Esophagus squamous epithelium (tissue), 5 donors: ENCODE data around the gene HSD17B12. TPM values are rescaled to one million over a fixed set of nuclear protein-coding genes. Genes with fewer than 3 reads are reported as not detected.

Source experiments
- DNase-seq: peaks from one replicate; lab custom pipeline; 2025; lab: John Stamatoyannopoulos, UW
- H3K27ac ChIP-seq, 4 donors: fragments of 200-600 bp; sonication (generic); one replicate each; pipeline ENCODE4 v1.5.1; 2016 to 2019; ENCODE audit warnings: mild to moderate bottlenecking in 1 of 4
- H3K27me3 ChIP-seq, 4 donors: fragments of 200-600 bp; sonication (generic); 1 replicate in 3 of 4; 2 replicates in 1 of 4; pipeline versions ENCODE4 v1.5.1 to v1.6.0; 2017 to 2021; ENCODE audit warnings: antibody characterized with exemption in 1 of 4
- H3K36me3 ChIP-seq, 3 donors: fragments of 200-600 bp; sonication (generic); one replicate each; pipeline ENCODE4 v1.5.1; 2016 to 2019
- H3K4me1 ChIP-seq, 3 donors: fragments of 200-600 bp; sonication (generic); one replicate each; pipeline ENCODE4 v1.5.1; 2017 to 2019
- H3K4me3 ChIP-seq, 4 donors: fragments of 200-600 bp; sonication (generic); 1 replicate in 3 of 4; 2 replicates in 1 of 4; pipeline ENCODE4 v1.5.1; 2016 to 2019; ENCODE audit warnings: mild to moderate bottlenecking in 2 of 4, moderate library complexity in 1 of 4
- H3K9me3 ChIP-seq, 3 donors: fragments of 200-600 bp; sonication (generic); one replicate each; pipeline ENCODE4 v1.5.1; 2016 to 2019
- POLR2A ChIP-seq, 4 donors: fragments of 450-650 bp; IDR thresholded peaks; one replicate each; pipeline ENCODE4 v1.6.1; 2017; ENCODE audit warnings: antibody characterized with exemption in 4 of 4, mild to moderate bottlenecking in 4 of 4, moderate library complexity in 3 of 4
- WGBS, 2 donors: methylation state at CpG; one replicate each; pipeline ENCODE4 v1.1.5; 2018; 5-methylcytosine and 5-hydroxymethylcytosine counted together
- intact Hi-C: fragments of 100-400 bp; cut with DNase I; formaldehyde crosslinking; loops from one replicate; pipeline ENCODE4 v1.15.0; 2022
- total RNA-seq, 4 donors: library from RNA; depleted of rRNA; stranded (reverse); fragments of >200 nt; gene quantifications; one replicate each; pipeline ENCODE4 v1.1.0, GENCODE V29; 2016
- TF ChIP-seq, protein P1 (sequence below), 6 experiments: fragments of 450-650 bp in 4 of 6; fragments of 200-600 bp in 2 of 6; sonication (generic) in 2 of 6; IDR thresholded peaks; one replicate each; pipeline ENCODE4 v1.5.1; 2016 to 2019; ENCODE audit warnings: antibody characterized with exemption in 6 of 6, mild to moderate bottlenecking in 4 of 6, moderate library complexity in 4 of 6
- donor health status: DM: yes; HTN: yes; CAD: no.

Gene HSD17B12
- 10 to 100 TPM; 26.1 to 83.6 (median 59.1) TPM for total RNA-seq

DNA sequence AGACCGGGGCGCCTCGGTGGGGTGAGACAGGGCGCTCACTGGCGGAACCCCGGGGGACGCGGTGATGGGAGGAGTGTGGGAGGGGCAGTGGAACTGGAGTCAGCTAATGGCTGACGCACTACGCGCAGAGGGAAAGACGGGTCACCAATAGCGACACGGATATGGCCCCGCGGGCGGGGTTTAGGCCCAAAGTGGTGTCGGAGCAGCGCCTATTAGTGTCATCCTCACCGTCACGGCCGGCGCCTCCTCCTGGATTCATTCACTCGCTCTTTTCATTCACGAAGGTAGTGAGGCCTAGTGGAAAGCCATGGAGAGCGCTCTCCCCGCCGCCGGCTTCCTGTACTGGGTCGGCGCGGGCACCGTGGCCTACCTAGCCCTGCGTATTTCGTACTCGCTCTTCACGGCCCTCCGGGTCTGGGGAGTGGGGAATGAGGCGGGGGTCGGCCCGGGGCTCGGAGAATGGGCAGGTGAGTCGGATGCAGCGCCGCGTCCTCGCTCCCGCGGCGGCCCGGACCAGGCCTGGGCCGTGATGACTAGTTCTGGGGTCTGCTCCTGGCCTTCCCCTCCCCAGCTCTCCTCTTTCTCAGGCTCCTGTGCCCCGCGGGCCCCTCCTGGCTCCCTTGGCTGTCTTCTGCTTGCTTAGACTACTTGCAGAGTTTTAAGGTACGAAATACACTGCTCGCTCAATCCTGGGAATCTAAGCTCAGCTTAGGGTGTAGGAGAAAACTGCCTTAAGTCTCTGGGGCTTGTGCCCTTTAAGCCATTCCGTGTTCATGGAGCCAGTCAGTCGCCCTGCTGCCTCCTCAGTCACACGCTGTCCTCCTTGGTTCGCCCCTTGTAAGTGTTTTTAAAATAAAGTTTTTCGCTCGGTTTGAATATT, at the start of gene HSD17B12:
Gene HSD17B12 (plus strand): TSS at position 218 of the 880 bp plus-strand sequence. CDS start 90 bp downstream, at position 308.
- DNase-seq: peak; percentile 92
- peaks cover 3 to 29% (median 8%) of the 10 kb centered on the region in 3 donors for H3K4me1 ChIP-seq
- peak within 1 kb of the TSS; percentile 67 to 95 (median 84) for H3K4me3 ChIP-seq
- no peaks in the 10 kb centered on the region for H3K9me3 ChIP-seq
- H3K27ac ChIP-seq: peak within 1 kb of the TSS; percentile 90 to 99 (median 96)
- 0% methylated on average over 17 to 21 of the region's 62 CpGs for WGBS, 2 donors
- no peaks in the 10 kb centered on the region for H3K27me3 ChIP-seq
- TF ChIP-seq, protein P1, sequence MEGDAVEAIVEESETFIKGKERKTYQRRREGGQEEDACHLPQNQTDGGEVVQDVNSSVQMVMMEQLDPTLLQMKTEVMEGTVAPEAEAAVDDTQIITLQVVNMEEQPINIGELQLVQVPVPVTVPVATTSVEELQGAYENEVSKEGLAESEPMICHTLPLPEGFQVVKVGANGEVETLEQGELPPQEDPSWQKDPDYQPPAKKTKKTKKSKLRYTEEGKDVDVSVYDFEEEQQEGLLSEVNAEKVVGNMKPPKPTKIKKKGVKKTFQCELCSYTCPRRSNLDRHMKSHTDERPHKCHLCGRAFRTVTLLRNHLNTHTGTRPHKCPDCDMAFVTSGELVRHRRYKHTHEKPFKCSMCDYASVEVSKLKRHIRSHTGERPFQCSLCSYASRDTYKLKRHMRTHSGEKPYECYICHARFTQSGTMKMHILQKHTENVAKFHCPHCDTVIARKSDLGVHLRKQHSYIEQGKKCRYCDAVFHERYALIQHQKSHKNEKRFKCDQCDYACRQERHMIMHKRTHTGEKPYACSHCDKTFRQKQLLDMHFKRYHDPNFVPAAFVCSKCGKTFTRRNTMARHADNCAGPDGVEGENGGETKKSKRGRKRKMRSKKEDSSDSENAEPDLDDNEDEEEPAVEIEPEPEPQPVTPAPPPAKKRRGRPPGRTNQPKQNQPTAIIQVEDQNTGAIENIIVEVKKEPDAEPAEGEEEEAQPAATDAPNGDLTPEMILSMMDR (IDR thresholded peaks at IDR 0.05): no peak
- TF ChIP-seq POLR2A (IDR thresholded peaks at IDR 0.05): peak in 3 of 4 donors; percentile 78 to 88 (median 88)
- peaks cover 0 to 8% (median 0%) of the 10 kb centered on the region in 3 donors for H3K36me3 ChIP-seq
- intact Hi-C loops: no loop called here

DNA sequence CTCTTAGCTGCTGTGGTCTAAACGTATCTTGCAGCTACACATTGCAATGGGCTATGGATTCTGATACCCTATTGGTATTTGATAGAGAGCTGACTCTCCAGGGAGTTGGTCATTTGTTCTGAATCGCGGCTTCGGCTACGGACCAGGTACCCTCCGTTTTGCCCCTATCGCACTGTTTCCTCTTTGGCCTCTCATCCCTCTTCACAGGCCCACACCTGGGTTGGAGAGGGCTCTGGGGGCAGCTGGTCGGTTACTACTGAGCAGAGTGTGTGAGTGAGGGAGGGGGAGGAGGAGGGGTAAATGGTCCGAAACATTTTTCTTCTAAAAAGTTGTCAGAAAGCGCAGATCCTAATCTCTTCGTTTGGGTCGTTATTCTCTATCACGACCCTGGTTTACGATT, 48.8 kb upstream of the HSD17B12 start:
- H3K27me3 ChIP-seq: peaks cover 0 to 71% (median 2%) of the 10 kb centered on the region in 4 donors
- H3K27ac ChIP-seq: no peak overlapping the region
- TF ChIP-seq, protein P1 (IDR thresholded peaks at IDR 0.05): no peak
- no peak for TF ChIP-seq POLR2A (IDR thresholded peaks at IDR 0.05)
- intact Hi-C loops: no loop called here
- no peaks in the 10 kb centered on the region for H3K9me3 ChIP-seq
- no peak overlapping the region for H3K4me3 ChIP-seq
- no peaks in the 10 kb centered on the region for H3K36me3 ChIP-seq
- WGBS, 2 donors: 27 to 39% methylated on average over 13 to 14 of the region's 14 CpGs
- DNase-seq: no peak
- no peaks in the 10 kb centered on the region for H3K4me1 ChIP-seq

DNA sequence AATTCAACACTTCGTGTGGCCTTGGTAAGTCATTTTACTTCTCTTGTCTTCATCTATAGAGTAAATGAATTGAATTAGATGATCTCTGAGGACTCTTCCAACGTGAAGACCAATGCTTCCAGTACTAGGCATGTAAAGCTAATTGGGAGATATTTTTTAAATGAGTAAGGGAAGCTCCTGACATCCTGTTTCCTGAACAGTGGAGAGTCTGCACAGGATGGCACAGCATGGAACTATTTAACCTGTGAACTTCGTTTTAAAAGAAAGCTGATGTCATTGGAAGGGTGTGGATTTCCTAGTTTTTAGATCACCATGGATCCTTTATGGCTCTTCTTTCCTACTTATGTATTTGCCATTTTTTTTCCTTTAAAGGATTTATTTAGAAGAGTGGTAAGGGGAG, 48.4 kb upstream of the HSD17B12 start:
- TF ChIP-seq, protein P1 (IDR thresholded peaks at IDR 0.05): no peak
- TF ChIP-seq POLR2A (IDR thresholded peaks at IDR 0.05): no peak
- DNase-seq: no peak
- Histone ChIP-seq H3K4me3 (no peak overlapping the region), H3K36me3 (no peaks in the 10 kb centered on the region), H3K4me1 (no peaks in the 10 kb centered on the region), H3K27me3 (peaks cover 0 to 71% (median 2%) of the 10 kb centered on the region in 4 donors), H3K9me3 (no peaks in the 10 kb centered on the region), H3K27ac (no peak overlapping the region)
- intact Hi-C loops: no loop called here
- 4 to 11% methylated on average over 3 of the region's 3 CpGs for WGBS, 2 donors

DNA sequence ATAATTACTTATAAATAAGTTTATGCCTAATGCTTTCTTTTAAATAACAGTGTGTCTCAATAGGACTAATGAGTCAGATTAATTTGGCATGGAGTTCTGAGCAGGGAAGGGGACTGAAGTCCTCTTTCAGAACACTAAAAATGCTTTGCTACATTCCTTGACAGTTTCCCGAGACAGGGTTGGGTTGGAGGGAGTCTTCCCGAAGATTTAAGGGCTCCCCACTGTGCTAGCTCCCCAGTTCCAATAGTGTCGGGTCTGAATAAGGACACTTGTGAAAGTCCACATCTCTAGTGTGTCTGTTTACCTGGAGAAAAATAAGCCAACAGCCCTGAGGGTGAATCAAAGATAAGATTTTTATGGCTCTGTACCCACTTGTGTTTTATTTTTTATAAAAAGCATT, 41.8 kb upstream of the HSD17B12 start:
- intact Hi-C loops: no loop called here
- no peaks in the 10 kb centered on the region for H3K36me3 ChIP-seq
- no peak for DNase-seq

More for the DNA sequence above, 41.8 kb upstream of the HSD17B12 start:
- Histone ChIP-seq H3K27me3 (peaks cover 0 to 65% (median 3%) of the 10 kb centered on the region in 4 donors), H3K4me3 (no peak overlapping the region), H3K27ac (no peak overlapping the region), H3K4me1 (peaks cover 0 to 6% (median 0%) of the 10 kb centered on the region in 3 donors), H3K9me3 (no peaks in the 10 kb centered on the region)
- WGBS, 2 donors: 6% methylated on average over 2 to 3 of the region's 3 CpGs
- TF ChIP-seq POLR2A (IDR thresholded peaks at IDR 0.05): no peak
- TF ChIP-seq, protein P1 (IDR thresholded peaks at IDR 0.05): no peak
